ENCODE data around the gene CS.
"Not testable (repeated sequence)": the region's sequence is repeated elsewhere in the genome, so short reads cannot be mapped to it uniquely, and the experiment has no call there.

CS gene

GRCh38 chr12:56321610-56322009 lies 21.5 kb upstream of the CS start:
- in situ Hi-C loops (cut with HindIII; ENCODE audit: low sequenced_read_pairs), result not testable (repeated sequence)

- in situ Hi-C loops (cut with HindIII; ENCODE audit: low sequenced_read_pairs), result no loop called here
These were observed 20.9 kb upstream of the CS start for GRCh38 chr12:56321027-56321426.

- in situ Hi-C loops (cut with HindIII; ENCODE audit: low sequenced_read_pairs), result no loop called here
These were observed 17.5 kb upstream of the CS start for GRCh38 chr12:56317675-56318074.

- in situ Hi-C loops (cut with HindIII; ENCODE audit: low sequenced_read_pairs), result no loop called here
These were observed 15.7 kb upstream of the CS start, which contains the start of gene CNPY2 for GRCh38 chr12:56315622-56316473. CNPY2 (minus strand) TSS chr12:56315988; CDS start chr12:56315217, 771 bp downstream.

- in situ Hi-C loops (cut with HindIII; ENCODE audit: low sequenced_read_pairs), result no loop called here
These were observed 15.1 kb upstream of the CS start for GRCh38 chr12:56315249-56315621.

- in situ Hi-C loops (cut with HindIII; ENCODE audit: low sequenced_read_pairs), result no loop called here
These were observed 10.9 kb upstream of the CS start for GRCh38 chr12:56311003-56311402.

- in situ Hi-C loops (cut with HindIII; ENCODE audit: low sequenced_read_pairs), result no loop called here
These were observed 8.6 kb upstream of the CS start for GRCh38 chr12:56308714-56309113.

- in situ Hi-C loops (cut with HindIII; ENCODE audit: low sequenced_read_pairs), result no loop called here
These were observed 7.3 kb upstream of the CS start for GRCh38 chr12:56307221-56307965.

GRCh38 chr12:56304872-56305590 lies 4.9 kb upstream of the CS start:
- in situ Hi-C loops (cut with HindIII; ENCODE audit: low sequenced_read_pairs), result no loop called here

GRCh38 chr12:56304276-56304675 lies 4.1 kb upstream of the CS start:
- in situ Hi-C loops (cut with HindIII; ENCODE audit: low sequenced_read_pairs), result no loop called here

GRCh38 chr12:56300644-56301464 lies 724 bp upstream of the CS start:
- in situ Hi-C loops (cut with HindIII; ENCODE audit: low sequenced_read_pairs), result no loop called here

- in situ Hi-C loops (cut with HindIII; ENCODE audit: low sequenced_read_pairs), result no loop called here
These were observed 750 bp downstream of the CS start for GRCh38 chr12:56299308-56299852.

- in situ Hi-C loops (cut with HindIII; ENCODE audit: low sequenced_read_pairs), result no loop called here
These were observed 1.3 kb downstream of the CS start for GRCh38 chr12:56298828-56299227.

GRCh38 chr12:56297400-56297799 lies 2.7 kb downstream of the CS start:
- in situ Hi-C loops (cut with HindIII; ENCODE audit: low sequenced_read_pairs), result no loop called here

GRCh38 chr12:56296295-56296694 lies 3.8 kb downstream of the CS start:
- in situ Hi-C loops (cut with HindIII; ENCODE audit: low sequenced_read_pairs), result no loop called here

GRCh38 chr12:56293795-56294194 lies 6.3 kb downstream of the CS start:
- in situ Hi-C loops (cut with HindIII; ENCODE audit: low sequenced_read_pairs), result no loop called here

GRCh38 chr12:56288705-56289387 lies 11.3 kb downstream of the CS start:
- in situ Hi-C loops (cut with HindIII; ENCODE audit: low sequenced_read_pairs), result no loop called here

- in situ Hi-C loops (cut with HindIII; ENCODE audit: low sequenced_read_pairs), result no loop called here
These were observed 13.9 kb downstream of the CS start for GRCh38 chr12:56286044-56286830.

GRCh38 chr12:56284263-56284662 lies 15.9 kb downstream of the CS start:
- in situ Hi-C loops (cut with HindIII; ENCODE audit: low sequenced_read_pairs), result not testable (repeated sequence)
